SU-DHL-6 (cell line): ENCODE data around the gene STARD7.

Source experiments
- H2AFZ ChIP-seq: fragments of 200-600 bp; sonication (generic); 2 replicates; pipeline ENCODE4 v1.6.1; 2014; ENCODE audit warnings: low read depth, mild to moderate bottlenecking, moderate library complexity, mixed read lengths, antibody characterized with exemption, low read length; ENCODE audit not compliant: severe bottlenecking
- H3F3A ChIP-seq: fragments of 200-600 bp; shearing (Covaris generic); 2 replicates; pipeline ENCODE4 v1.6.0; 2016; ENCODE audit warnings: antibody characterized with exemption, mild to moderate bottlenecking; ENCODE audit not compliant: insufficient read depth
- H3K27ac ChIP-seq: fragments of 200-600 bp; sonication (generic); 2 replicates; pipeline ENCODE4 v1.5.1; 2016; ENCODE audit warnings: low read depth, mild to moderate bottlenecking, low read length, moderate library complexity, mixed read lengths
- H3K27me3 ChIP-seq: fragments of 200-600 bp; sonication (generic), shearing (Covaris generic); 2 replicates; pipeline ENCODE4 v1.6.0; 2014; ENCODE audit warnings: mild to moderate bottlenecking, low read length
- H3K36me3 ChIP-seq: fragments of 200-600 bp; sonication (generic); 2 replicates; pipeline ENCODE4 v1.6.1; 2014; ENCODE audit warnings: mild to moderate bottlenecking, low read length, mixed read lengths
- H3K4me2 ChIP-seq: fragments of 300-600, 200-600 bp; shearing (Covaris generic), sonication (generic); 2 replicates; pipeline ENCODE4 v1.6.0; 2014; ENCODE audit warnings: low read length, low read depth, mild to moderate bottlenecking; ENCODE audit not compliant: poor library complexity, severe bottlenecking
- H3K4me3 ChIP-seq: fragments of 200-600 bp; sonication (generic); 2 replicates; pipeline ENCODE4 v1.5.1; 2014; ENCODE audit warnings: antibody characterized with exemption, low read length, mild to moderate bottlenecking, mixed read lengths; ENCODE audit not compliant: insufficient read depth, poor library complexity, severe bottlenecking
- H3K79me2 ChIP-seq: fragments of 200-600 bp; sonication (generic); 2 replicates; pipeline ENCODE4 v1.6.1; 2014; ENCODE audit warnings: mild to moderate bottlenecking, low read length, moderate library complexity; ENCODE audit not compliant: insufficient read depth
- H3K9ac ChIP-seq: fragments of 200-600 bp; sonication (generic); 2 replicates; pipeline ENCODE4 v1.7.0; 2014; ENCODE audit warnings: mild to moderate bottlenecking, low read length
- H3K9me2 ChIP-seq: fragments of 200-600 bp; sonication (generic); replicated peaks from 2 replicates; pipeline ENCODE4 v1.6.1; 2014; ENCODE audit warnings: low read length; ENCODE audit not compliant: insufficient read depth
- H3K9me3 ChIP-seq: fragments of 200-600 bp; sonication (generic); 2 replicates; pipeline ENCODE4 v1.6.1; 2014; ENCODE audit warnings: low read length, mixed read lengths; ENCODE audit not compliant: insufficient read depth
- H4K20me1 ChIP-seq: fragments of 200-600 bp; sonication (generic); 2 replicates; pipeline ENCODE4 v1.6.1; 2014; ENCODE audit warnings: low read depth, mild to moderate bottlenecking, antibody characterized with exemption, low read length, moderate library complexity, mixed read lengths
- EZH2phosphoT487 ChIP-seq: fragments of 200-600 bp; sonication (generic), shearing (Covaris generic); conservative IDR thresholded peaks from 2 replicates; pipeline ENCODE4 v1.6.1; 2018; ENCODE audit warnings: mild to moderate bottlenecking, antibody characterized with exemption, low read length, moderate library complexity, mixed read lengths
- TF ChIP-seq, protein P1 (sequence below): fragments of 200-600 bp; sonication (generic); IDR thresholded peaks from one replicate; pipeline ENCODE4 v1.5.1; 2017; ENCODE audit warnings: antibody characterized with exemption, mild to moderate bottlenecking, low read length, moderate library complexity; ENCODE audit not compliant: insufficient read depth, poor library complexity, severe bottlenecking

The STARD7 gene

DNA sequence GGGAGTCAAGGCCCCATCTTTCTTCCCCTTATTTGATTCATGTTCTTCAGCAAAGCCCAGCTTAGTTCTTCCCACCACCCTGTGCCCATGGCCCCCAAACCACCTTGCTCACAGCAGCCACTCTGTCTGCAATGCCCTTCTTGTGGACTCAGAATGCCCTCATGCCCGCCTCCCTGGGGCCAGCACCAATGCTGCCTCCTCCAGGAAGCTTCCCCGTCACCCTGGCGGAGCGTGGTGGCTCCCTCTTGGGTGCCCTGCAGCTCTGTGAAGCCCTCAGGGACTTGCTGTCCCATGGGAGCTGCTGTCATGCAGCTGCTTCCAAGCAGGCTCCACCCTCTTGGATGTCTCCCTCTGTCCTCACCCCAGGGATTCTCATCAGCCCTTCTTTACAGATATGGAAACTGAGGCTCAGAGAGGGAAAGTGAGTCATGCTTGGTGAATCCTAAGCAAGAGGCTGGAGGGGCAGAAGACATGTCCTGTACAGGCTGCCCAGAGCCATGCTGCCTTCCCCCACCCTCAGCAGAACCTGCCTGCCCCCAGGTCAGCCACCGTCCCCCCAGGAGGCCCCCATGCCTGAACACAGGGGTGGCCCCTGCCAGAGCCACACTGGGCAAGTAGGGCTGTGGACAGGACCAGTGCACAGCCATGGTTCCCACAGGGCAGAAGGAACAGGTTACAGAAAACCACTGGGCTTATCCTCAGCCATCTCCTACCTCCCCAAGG is 51.5 kb downstream of the STARD7 start:
- Histone ChIP-seq H3K27me3 (no peaks in the 10 kb centered on the region), H3K4me2 (peak overlapping the region; percentile 3), H2AFZ (no peak overlapping the region), H3K9me3 (no peaks in the 10 kb centered on the region), H3K27ac (no peak overlapping the region), H3F3A (peaks cover 5% of the 10 kb centered on the region), H3K9ac (peak overlapping the region; percentile 24; the same call in 1 of the 2 replicates), H4K20me1 (no peaks in the 10 kb centered on the region), H3K4me3 (no peak overlapping the region), H3K79me2 (no peaks in the 10 kb centered on the region), H3K9me2 (no peaks in the 10 kb centered on the region), H3K36me3 (no peaks in the 10 kb centered on the region)
- TF ChIP-seq, protein P1, sequence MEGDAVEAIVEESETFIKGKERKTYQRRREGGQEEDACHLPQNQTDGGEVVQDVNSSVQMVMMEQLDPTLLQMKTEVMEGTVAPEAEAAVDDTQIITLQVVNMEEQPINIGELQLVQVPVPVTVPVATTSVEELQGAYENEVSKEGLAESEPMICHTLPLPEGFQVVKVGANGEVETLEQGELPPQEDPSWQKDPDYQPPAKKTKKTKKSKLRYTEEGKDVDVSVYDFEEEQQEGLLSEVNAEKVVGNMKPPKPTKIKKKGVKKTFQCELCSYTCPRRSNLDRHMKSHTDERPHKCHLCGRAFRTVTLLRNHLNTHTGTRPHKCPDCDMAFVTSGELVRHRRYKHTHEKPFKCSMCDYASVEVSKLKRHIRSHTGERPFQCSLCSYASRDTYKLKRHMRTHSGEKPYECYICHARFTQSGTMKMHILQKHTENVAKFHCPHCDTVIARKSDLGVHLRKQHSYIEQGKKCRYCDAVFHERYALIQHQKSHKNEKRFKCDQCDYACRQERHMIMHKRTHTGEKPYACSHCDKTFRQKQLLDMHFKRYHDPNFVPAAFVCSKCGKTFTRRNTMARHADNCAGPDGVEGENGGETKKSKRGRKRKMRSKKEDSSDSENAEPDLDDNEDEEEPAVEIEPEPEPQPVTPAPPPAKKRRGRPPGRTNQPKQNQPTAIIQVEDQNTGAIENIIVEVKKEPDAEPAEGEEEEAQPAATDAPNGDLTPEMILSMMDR: no peak
- TF ChIP-seq EZH2phosphoT487: no peak

DNA sequence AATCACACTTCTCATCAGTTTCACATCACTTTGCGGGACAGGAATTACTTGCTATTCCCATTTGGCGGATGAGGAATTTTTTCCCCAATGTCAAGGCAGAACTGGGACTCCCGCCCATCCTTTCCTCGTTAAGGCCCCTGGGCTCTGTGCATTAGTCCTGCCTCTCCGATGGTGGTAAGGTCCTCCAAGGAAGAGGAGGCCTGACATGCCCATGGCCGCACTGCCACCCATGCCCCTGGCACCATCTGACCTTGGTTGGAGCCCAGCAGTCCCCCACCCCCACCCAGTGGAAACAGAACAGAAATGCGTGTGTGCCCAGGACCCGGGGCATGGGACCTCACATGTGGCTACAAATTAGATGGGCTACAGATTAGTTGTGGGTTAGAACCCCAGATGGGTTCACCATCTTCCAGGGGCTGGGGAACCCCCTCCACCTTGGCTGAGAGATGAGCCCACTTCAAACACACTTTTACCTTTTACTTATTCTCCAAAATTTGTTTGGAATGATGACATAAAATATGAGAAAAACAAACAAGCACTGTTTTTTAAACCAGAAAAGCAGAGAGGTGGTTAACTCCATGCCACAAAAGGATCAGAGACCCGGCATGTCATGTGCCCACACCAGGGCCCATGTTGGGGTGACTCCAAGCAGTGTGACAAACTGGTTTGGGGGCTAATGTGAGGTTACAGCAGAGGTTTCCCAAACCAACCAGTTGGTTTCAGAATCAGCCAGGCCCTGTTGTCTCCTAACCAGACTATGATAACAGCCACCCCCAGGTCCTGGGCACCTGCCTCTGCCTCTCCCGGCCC is 52.4 kb downstream of the STARD7 start:
- H3K9me3 ChIP-seq: no peaks in the 10 kb centered on the region
- no peaks in the 10 kb centered on the region for H4K20me1 ChIP-seq
- H3F3A ChIP-seq: no peaks in the 10 kb centered on the region
- H3K27me3 ChIP-seq: no peaks in the 10 kb centered on the region
- H3K9me2 ChIP-seq: no peaks in the 10 kb centered on the region
- no peak overlapping the region for H3K9ac ChIP-seq
- H3K36me3 ChIP-seq: no peaks in the 10 kb centered on the region
- H3K27ac ChIP-seq: no peak overlapping the region
- no peak overlapping the region for H2AFZ ChIP-seq
- H3K4me3 ChIP-seq: no peak overlapping the region
- H3K79me2 ChIP-seq: no peaks in the 10 kb centered on the region
- no peak for TF ChIP-seq EZH2phosphoT487
- TF ChIP-seq, protein P1: no peak
- peak overlapping the region; percentile 3 for H3K4me2 ChIP-seq

DNA sequence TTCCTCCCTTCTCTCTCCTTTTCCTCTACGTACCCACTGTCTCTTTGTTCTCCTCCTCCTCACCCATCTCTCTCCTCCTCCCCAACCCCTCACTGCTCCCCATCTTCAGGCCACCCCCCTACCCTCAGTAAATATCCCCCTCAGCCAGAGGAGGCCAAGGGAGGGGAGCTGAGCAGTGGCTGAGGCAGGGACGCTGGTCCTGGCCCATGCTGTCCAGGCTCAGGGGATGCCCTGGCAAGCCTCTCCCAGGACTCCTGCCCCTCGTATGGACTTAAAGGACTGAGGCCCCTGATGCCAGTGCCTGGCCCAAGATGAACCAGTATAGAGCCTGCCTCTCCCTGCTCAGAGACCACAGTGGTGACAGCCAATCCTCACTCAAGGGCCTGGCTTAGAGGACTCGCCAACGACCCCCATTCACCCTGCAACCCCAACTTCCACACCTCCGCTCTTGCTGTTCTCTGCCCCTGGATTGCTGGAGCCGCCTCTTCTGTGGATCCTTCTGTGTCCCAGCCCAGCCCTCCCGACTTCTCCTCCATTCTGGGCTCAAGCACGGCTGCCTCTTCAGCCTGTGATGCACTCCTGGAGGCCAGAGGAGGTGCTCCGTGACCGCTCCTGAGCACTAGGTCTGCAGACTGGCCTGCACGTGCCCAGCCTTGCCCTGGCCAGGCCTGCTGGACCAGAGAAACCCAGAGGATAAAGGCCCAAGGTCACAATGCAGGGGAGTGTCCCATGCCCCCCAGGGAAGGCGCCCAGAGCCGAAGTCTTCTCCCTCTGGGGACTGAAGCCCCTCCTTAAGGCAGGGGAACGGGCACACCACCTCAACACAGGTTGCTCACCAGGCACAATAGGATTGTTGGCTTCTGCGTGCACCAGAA is 53.9 kb downstream of the STARD7 start:
- no peak overlapping the region for H3K9ac ChIP-seq
- H3K4me2 ChIP-seq: no peak overlapping the region
- no peak overlapping the region for H3K4me3 ChIP-seq
- no peaks in the 10 kb centered on the region for H3K36me3 ChIP-seq
- no peak overlapping the region for H2AFZ ChIP-seq
- H3K9me2 ChIP-seq: no peaks in the 10 kb centered on the region
- no peaks in the 10 kb centered on the region for H3K27me3 ChIP-seq
- no peak for TF ChIP-seq EZH2phosphoT487
- TF ChIP-seq, protein P1: no peak
- H3F3A ChIP-seq: no peaks in the 10 kb centered on the region
- H3K27ac ChIP-seq: no peak overlapping the region
- no peaks in the 10 kb centered on the region for H4K20me1 ChIP-seq
- H3K9me3 ChIP-seq: no peaks in the 10 kb centered on the region
- no peaks in the 10 kb centered on the region for H3K79me2 ChIP-seq
